Activated T-cell treated with anti-CD3 and anti-CD28 coated beads, Interleukin-2, amount 50 U/mL, for 4 hours (primary cell): ENCODE data around the gene ASH1L. TPM values are rescaled to one million over a fixed set of nuclear protein-coding genes. Genes with fewer than 3 reads are reported as not detected.
"Not testable (repeated sequence)": the region's sequence is repeated elsewhere in the genome, so short reads cannot be mapped to it uniquely, and the experiment has no call there.

Experiments used
- ATAC-seq, 2 donors: fragments of 200-7000 bp; cut with Tn5 transposase; one replicate each; pipeline ENCODE4 v1.10.0; 2021
- DNase-seq: peaks from one replicate; pipeline ENCODE4 v3.0.0-alpha.2; 2020
- H3K27me3 Mint-ChIP-seq: one replicate; pipeline ENCODE4 v1.8.0; 2021; ENCODE audit warnings: low read depth, mixed read lengths
- H3K36me3 Mint-ChIP-seq: one replicate; pipeline ENCODE4 v1.8.0; 2022; ENCODE audit warnings: mixed read lengths; ENCODE audit not compliant: insufficient read depth
- H3K4me1 Mint-ChIP-seq: one replicate; pipeline ENCODE4 v1.8.0; 2021; ENCODE audit warnings: low read depth, mixed read lengths
- H3K4me3 Mint-ChIP-seq: one replicate; pipeline ENCODE4 v1.8.0; 2021; ENCODE audit warnings: mild to moderate bottlenecking, moderate library complexity, mixed read lengths
- H3K9me3 Mint-ChIP-seq: one replicate; pipeline ENCODE4 v1.8.0; 2021; ENCODE audit warnings: mixed read lengths
- total RNA-seq, 3 donors: library from RNA; stranded (reverse); gene quantifications; one replicate each; pipeline ENCODE4 v1.2.1, GENCODE V29; 2021

The ASH1L gene
- total RNA-seq, 3 donors from 2014 or later, result 23.9 to 27.7 (median 25.5) TPM

DNA sequence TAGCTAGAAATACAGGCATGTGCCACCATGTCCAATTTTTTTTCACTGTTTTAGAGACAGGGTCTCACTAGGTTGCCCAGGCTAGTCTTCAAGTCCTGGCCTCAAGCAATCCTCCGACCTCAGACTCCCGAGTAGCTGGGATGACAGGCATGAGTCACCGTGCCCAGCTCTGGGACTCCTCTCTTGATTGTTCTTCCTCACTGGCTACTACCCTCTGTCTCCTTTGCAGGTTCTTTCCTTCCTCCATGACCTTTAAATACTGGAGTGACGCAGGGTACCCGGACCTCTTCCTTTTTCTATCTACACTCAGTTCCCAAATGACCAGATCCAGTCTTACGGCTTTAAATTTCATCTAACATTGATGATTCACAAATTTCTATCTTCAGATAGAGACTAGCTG lies 34.9 kb downstream of the ASH1L start:
- DNase-seq (no peak), ATAC-seq (no peak)
- Mint-ChIP-seq H3K9me3 (no peaks in the 10 kb centered on the region), H3K4me3 (no peak overlapping the region), H3K4me1 (peaks cover 46% of the 10 kb centered on the region), H3K36me3 (peaks cover 17% of the 10 kb centered on the region), H3K27me3 (no peaks in the 10 kb centered on the region)

DNA sequence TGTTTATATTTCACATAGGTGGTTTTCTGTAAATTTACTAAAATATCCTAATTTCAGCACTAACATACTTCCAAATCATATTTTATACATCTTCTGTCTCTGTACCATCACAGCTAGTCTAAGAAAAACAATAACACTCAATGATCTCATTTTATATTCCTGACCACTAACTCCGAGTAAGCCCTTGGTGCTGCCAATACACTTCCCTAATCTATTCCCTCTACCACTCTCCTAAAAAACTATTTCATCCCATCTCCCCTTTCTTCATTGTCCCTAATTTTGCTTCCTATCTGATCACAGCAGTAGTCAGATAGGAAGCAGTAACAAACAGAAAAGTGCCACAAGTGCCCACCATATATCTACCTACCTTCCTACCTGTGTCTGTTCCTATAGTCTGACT lies 36.2 kb downstream of the ASH1L start:
- Mint-ChIP-seq H3K9me3 (no peaks in the 10 kb centered on the region), H3K4me3 (no peak overlapping the region), H3K36me3 (peaks cover 19% of the 10 kb centered on the region), H3K27me3 (no peaks in the 10 kb centered on the region), H3K4me1 (peaks cover 48% of the 10 kb centered on the region)
- no peak for DNase-seq
- ATAC-seq, result no peak

DNA sequence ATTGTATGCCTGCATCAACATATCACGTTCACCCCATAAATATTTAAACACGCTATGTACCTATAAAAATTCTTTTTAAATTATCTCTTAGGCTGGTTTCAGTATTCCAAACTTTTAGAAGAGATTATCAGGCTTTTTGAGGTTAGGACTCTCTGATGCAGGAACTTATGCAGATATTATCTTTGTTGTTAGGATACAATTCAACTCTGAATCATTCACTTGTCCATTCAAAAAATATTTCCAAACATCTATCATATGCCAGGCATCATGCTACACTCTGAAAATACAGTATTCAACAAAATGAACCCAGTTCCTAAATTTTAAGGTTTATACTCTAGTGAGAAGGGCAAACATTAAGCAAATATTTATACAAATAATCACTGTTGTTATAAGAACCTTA lies 40.5 kb downstream of the ASH1L start:
- H3K9me3 Mint-ChIP-seq, result no peaks in the 10 kb centered on the region
- DNase-seq (no peak), ATAC-seq (no peak)
- H3K36me3 Mint-ChIP-seq, result peaks cover 19% of the 10 kb centered on the region
- H3K27me3 Mint-ChIP-seq, result no peaks in the 10 kb centered on the region
- H3K4me1 Mint-ChIP-seq, result peaks cover 50% of the 10 kb centered on the region
- no peak overlapping the region for H3K4me3 Mint-ChIP-seq

DNA sequence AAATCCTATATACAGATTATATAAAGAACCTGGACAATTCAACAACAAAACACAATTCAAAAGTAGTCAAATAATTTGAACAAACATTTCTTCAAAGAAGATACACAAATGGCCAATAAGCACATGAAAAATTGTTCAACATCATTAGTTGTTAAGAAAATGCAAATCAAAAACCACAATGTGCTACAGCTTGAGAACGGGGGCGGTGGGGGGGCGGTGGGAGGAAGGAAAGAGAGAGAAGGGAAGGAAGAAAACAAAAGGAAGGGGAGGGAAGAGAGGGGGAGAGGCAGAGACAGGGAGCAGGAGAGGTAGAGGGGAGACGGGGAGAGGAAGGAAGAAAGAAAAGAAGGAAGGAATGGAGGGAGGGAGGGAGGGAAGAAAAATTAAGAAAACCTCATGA lies 44.1 kb downstream of the ASH1L start:
- Mint-ChIP-seq H3K9me3 (no peaks in the 10 kb centered on the region), H3K36me3 (peaks cover 19% of the 10 kb centered on the region), H3K4me1 (peaks cover 58% of the 10 kb centered on the region), H3K27me3 (no peaks in the 10 kb centered on the region), H3K4me3 (no peak overlapping the region)
- ATAC-seq (no peak), DNase-seq (no peak)

DNA sequence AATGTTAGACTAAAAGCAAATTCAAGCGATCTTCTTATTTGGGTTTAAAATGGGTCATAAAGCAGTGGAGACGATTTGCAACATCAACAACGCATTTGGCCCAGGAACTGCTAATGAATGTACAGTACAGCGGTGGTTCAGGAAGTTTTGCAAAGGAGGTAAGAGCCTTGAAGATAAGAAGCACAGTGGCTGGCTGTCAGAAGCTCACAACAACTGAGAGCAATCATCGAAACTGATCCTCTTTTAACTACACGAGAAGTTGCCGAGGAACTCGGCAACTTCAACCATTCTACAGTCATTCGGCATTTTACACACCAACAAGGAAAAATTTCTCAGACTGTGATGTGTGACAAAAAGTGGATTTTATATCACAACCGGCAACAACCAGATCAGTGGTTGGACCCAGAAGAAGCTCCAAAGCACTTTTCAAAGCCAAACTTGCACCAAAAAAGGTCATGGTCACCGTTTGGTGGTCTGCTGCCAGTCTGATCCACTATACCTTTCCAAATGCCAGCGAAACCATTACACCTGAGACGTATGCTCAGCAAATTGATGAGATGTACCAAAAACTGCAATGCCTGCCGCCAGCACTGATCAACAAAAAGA lies 47.9 kb downstream of the ASH1L start:
- DNase-seq, result no peak

DNA sequence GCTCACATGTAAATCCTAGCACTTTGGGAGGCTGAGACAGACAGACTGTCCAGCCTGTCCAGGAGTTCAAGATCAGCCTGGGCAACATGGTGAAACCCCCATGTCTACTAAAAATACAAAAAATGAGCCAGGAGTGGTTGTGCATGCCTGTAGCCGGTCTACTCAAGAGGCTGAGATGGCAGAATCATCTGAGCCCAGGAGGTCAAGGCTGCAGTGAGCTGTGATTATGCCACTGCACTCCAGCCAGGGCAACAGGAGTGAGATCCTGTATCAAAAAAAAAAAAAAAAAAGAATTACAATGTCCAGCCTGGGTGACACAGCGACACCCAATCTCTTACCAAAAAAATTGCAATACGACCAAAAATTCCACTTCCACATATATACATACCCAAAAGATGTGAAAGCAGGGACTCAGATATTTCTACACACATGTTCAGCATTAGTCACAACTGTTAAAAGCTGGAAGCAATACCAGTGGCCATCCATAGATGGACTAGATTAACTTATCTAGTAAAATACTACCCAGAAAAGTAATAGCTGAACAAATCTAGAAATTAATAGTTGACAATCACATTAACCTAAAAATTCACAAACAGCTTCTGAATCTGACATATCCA lies 49.2 kb downstream of the ASH1L start:
- ATAC-seq, result no peak
- Mint-ChIP-seq H3K27me3 (no peaks in the 10 kb centered on the region), H3K4me1 (peaks cover 50% of the 10 kb centered on the region)

More for the DNA sequence above, 47.9 kb downstream of the ASH1L start:
- Mint-ChIP-seq H3K27me3 (no peaks in the 10 kb centered on the region), H3K36me3 (peaks cover 12% of the 10 kb centered on the region), H3K9me3 (no peaks in the 10 kb centered on the region), H3K4me3 (peak overlapping the region; percentile 54), H3K4me1 (peaks cover 48% of the 10 kb centered on the region)
- ATAC-seq, result peak; percentile 67 to 80

DNA sequence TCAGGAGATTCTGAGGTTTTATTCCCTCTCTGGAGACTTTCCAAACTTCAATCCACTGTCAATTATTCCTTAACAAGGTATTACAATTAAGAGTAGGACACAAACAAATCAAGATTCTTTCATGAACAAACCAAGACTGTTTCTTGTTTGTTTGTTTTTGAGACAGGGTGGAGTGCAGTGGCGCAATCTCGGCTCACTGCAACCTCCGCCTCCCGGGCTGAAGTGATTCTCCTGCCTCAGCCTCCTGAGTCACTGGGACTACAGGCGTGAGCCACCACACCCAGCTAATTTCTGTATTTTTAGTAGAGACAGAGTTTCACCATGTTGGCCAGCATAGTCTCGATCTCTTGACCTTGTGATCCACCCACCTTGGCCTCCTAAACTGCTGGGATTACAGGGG lies 51.2 kb downstream of the ASH1L start:
- not testable (repeated sequence) for H3K27me3 Mint-ChIP-seq, DNase-seq, H3K9me3 Mint-ChIP-seq, H3K4me3 Mint-ChIP-seq, H3K36me3 Mint-ChIP-seq, ATAC-seq
- peaks cover 49% of the 10 kb centered on the region for H3K4me1 Mint-ChIP-seq

More for the DNA sequence above, 49.2 kb downstream of the ASH1L start:
- Mint-ChIP-seq H3K9me3 (no peaks in the 10 kb centered on the region), H3K4me3 (no peak overlapping the region), H3K36me3 (peaks cover 10% of the 10 kb centered on the region)
- DNase-seq, result no peak

DNA sequence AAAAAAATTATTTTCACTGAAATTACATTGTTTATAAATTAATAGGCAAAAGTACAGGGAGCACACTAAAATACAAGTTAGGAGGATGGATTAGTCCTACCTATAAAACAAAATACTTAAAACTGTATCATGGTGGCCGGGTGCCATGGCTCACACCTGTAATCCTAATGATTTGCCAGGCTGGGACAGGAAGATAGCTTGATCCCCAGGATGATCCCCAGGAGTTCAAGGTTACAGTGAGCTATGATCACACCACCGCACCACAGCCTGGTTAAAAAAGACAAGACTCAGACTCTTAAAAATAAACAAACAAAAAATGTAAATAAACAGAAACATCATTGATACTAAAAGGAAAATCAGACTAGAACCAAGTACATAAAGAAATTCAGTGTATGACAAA lies 53.5 kb downstream of the ASH1L start:
- ATAC-seq, result no peak
- peaks cover 42% of the 10 kb centered on the region for H3K4me1 Mint-ChIP-seq
- peaks cover 4% of the 10 kb centered on the region for H3K36me3 Mint-ChIP-seq
- no peaks in the 10 kb centered on the region for H3K9me3 Mint-ChIP-seq
- no peak overlapping the region for H3K4me3 Mint-ChIP-seq
- DNase-seq, result no peak
- no peaks in the 10 kb centered on the region for H3K27me3 Mint-ChIP-seq

DNA sequence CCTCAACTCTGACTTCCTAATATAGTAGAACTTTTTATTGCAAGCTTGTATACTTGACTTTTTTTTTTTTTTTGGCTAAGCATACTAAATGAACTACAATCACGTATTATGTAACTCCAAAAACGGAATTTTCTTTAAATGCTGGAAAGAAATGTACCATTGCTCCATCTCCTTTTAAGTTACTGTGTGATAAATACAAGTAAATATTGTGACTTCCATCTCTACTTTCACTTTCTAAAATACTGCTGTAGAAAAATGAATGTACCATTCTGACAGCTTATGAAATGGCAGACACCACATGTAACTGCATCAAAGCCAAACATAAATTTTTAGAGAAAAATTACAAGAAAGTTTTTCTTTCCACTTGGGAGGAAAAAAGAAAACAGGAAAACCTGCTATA lies 54.7 kb downstream of the ASH1L start:
- H3K4me3 Mint-ChIP-seq, result no peak overlapping the region
- H3K36me3 Mint-ChIP-seq, result peaks cover 3% of the 10 kb centered on the region
- ATAC-seq, result no peak

DNA sequence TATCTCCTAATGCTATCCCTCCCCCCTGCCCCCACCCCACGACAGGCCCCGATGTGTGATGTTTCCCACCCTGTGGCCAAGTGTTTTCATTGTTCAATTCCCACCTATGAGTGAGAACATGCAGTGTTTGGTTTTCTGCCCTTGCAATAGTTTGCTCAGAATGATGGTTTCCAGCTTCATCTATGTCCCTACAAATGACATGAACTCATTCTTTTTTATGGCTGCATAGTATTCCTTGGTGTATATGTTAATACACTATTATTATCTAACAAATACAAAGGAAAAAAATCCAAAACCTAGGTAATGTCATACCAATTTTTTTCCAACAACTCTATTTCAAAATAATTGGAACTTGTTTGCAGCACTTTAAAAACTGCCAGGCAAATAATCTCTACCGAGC lies 56.6 kb downstream of the ASH1L start:
- not testable (repeated sequence) for H3K9me3 Mint-ChIP-seq, ATAC-seq, H3K4me3 Mint-ChIP-seq, H3K36me3 Mint-ChIP-seq, H3K27me3 Mint-ChIP-seq, DNase-seq
- H3K4me1 Mint-ChIP-seq, result peaks cover 31% of the 10 kb centered on the region

More for the DNA sequence above, 54.7 kb downstream of the ASH1L start:
- Mint-ChIP-seq H3K9me3 (no peaks in the 10 kb centered on the region), H3K4me1 (peaks cover 38% of the 10 kb centered on the region), H3K27me3 (no peaks in the 10 kb centered on the region)
- no peak for DNase-seq

DNA sequence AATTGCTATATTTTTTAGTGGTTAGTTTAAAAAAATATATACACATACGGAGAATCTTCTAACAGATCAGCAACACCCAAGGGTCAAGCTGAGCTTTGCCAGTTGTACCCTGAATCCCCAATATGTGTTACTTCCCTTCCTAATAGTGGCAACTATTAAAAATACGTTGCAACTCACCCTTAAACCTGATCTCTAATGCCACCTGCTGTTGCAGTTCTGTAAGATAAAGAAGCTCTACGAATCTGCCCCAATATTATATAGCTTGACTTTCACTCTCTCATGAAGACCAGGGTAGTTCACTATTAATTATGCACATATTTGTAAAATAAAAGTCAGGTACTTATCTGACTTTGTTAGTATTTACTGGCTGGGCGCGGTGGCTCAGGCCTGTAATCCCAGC lies 58.4 kb downstream of the ASH1L start:
- no peak for DNase-seq
- H3K4me1 Mint-ChIP-seq, result peaks cover 45% of the 10 kb centered on the region

DNA sequence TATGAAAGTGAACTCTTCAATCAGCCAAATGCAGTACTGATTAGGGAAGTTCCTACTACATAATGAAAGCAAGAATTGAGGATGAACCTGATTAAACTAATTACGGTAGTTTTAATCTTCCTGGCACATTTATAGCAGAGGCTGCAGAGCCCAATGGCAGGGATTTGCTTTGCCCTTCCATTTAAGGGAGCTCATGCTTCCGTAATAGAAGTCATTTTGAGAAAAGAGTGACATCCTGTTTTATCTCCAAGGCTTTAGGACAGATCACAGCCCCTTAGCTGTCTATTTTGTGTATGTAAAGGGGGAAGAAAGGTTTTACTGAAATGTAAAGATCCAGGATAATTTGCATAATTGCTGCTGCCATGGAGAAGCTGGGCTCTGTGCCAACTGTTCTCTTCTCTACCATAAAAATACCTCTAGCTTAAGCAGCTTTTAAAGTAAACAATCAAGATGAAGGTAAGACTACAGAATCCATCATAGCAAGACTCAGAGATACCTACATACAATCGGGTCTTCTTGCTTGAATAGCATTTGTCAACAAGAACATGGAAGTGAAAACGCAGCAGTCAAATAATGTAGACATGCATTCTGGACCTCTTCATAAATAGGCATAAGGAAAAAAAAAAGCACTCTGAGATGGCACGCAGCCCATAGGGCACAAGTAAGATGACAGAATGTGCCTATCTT lies 62.5 kb downstream of the ASH1L start:
- Mint-ChIP-seq H3K27me3 (no peaks in the 10 kb centered on the region), H3K4me3 (no peak overlapping the region), H3K4me1 (peaks cover 34% of the 10 kb centered on the region), H3K36me3 (peaks cover 5% of the 10 kb centered on the region), H3K9me3 (no peaks in the 10 kb centered on the region)
- no peak for DNase-seq
- peak in 1 of 2 donors; percentile 14 for ATAC-seq

More for the DNA sequence above, 58.4 kb downstream of the ASH1L start:
- no peaks in the 10 kb centered on the region for H3K9me3 Mint-ChIP-seq
- no peak overlapping the region for H3K4me3 Mint-ChIP-seq
- no peaks in the 10 kb centered on the region for H3K27me3 Mint-ChIP-seq
- H3K36me3 Mint-ChIP-seq, result peaks cover 3% of the 10 kb centered on the region
- ATAC-seq, result no peak

DNA sequence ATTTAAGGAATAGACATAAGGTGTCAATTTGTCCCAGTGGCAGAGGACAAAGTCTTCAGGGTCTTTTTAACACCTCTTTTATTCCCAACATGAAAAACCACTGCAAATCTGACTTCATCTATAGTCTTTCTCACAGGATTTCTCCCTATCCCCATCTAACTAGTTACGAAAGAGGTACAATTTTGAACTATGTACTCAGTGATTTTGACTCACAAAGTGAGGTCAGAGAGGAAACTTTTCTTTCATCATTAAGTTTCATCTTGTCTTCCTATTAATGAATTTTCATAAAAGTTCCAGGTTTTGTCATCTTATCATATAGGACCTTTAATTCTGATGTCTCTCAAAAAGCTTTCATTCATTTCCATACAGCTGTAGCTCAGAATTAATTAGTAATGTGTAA lies 63.3 kb downstream of the ASH1L start:
- ATAC-seq (no peak), DNase-seq (no peak)
- Mint-ChIP-seq H3K27me3 (no peaks in the 10 kb centered on the region), H3K9me3 (no peaks in the 10 kb centered on the region), H3K4me1 (peaks cover 33% of the 10 kb centered on the region), H3K36me3 (peaks cover 8% of the 10 kb centered on the region), H3K4me3 (no peak overlapping the region)

DNA sequence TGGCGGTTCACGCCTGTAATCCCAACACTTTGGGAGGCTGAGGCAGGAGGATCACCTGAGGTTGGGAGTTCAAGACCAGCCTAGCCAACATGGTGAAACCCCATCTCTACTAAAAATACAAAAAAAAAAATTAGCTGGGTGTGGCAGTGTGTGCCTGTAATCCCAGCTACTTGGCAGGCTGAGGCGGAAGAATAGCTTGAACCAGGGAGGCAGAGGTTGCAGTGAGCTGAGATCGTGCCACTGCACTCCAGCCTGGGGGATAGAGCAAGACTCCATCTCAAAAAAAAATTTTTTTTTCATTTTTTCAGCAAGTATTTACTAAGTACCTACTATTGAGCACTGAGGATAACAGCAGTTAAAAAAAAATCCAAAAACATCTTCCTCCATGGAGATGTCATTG lies 69.0 kb downstream of the ASH1L start:
- H3K4me1 Mint-ChIP-seq, result peaks cover 22% of the 10 kb centered on the region
- H3K27me3 Mint-ChIP-seq, H3K9me3 Mint-ChIP-seq, H3K4me3 Mint-ChIP-seq, DNase-seq, ATAC-seq: not testable (repeated sequence)
- H3K36me3 Mint-ChIP-seq, result peaks cover 14% of the 10 kb centered on the region

DNA sequence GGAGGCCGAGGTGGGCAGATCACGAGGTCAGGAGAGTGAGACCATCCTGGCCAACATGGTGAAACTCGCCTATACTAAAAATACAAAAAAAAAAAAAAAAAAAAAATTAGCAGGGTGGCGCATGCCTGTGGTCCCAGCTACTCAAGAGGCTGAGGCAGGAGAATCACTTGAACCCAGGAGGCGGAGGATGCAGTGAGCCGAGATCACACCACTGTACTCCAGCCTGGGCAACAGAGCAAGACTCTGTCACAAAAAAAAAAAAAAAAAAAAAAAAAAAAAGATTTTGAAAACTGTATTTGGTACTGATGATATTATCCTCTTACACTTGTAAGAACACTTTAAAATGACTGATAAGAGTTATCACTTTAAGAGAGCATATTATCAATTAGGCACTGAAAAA lies 74.2 kb downstream of the ASH1L start:
- H3K36me3 Mint-ChIP-seq, ATAC-seq, H3K27me3 Mint-ChIP-seq: not testable (repeated sequence)

More for the DNA sequence above, 74.2 kb downstream of the ASH1L start:
- peaks cover 11% of the 10 kb centered on the region for H3K4me1 Mint-ChIP-seq
- DNase-seq, H3K9me3 Mint-ChIP-seq, H3K4me3 Mint-ChIP-seq: not testable (repeated sequence)
